GM12874 (cell line): ENCODE data around the gene RGS7.

Experiments
- TF ChIP-seq, protein P1 (sequence below): IDR thresholded peaks from 2 replicates; pipeline ENCODE4 v1.5.1; 2011; ENCODE audit warnings: low read depth, mild to moderate bottlenecking, control low read depth, low read length, moderate library complexity; ENCODE audit not compliant: insufficient read depth

The RGS7 gene

DNA sequence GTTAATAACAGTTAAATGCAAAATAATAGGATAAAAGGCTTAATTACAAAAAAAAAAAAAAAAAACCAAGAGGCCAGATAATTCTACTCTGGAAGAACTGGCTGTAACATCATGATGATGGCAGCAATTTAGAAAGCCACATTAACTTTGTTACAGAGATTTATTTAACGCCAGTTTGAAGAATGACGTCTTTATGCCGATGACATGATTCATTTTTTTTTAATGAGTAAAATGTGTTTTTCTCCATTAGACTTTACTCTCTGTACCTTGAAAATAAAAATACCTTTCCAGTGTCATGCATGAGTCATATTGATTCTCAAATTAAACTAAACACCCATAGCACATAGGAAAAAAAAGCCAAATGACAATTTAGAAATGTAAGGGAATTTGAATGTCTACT is 226.1 kb downstream of the RGS7 start:
- TF ChIP-seq, protein P1, sequence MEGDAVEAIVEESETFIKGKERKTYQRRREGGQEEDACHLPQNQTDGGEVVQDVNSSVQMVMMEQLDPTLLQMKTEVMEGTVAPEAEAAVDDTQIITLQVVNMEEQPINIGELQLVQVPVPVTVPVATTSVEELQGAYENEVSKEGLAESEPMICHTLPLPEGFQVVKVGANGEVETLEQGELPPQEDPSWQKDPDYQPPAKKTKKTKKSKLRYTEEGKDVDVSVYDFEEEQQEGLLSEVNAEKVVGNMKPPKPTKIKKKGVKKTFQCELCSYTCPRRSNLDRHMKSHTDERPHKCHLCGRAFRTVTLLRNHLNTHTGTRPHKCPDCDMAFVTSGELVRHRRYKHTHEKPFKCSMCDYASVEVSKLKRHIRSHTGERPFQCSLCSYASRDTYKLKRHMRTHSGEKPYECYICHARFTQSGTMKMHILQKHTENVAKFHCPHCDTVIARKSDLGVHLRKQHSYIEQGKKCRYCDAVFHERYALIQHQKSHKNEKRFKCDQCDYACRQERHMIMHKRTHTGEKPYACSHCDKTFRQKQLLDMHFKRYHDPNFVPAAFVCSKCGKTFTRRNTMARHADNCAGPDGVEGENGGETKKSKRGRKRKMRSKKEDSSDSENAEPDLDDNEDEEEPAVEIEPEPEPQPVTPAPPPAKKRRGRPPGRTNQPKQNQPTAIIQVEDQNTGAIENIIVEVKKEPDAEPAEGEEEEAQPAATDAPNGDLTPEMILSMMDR = no peak

DNA sequence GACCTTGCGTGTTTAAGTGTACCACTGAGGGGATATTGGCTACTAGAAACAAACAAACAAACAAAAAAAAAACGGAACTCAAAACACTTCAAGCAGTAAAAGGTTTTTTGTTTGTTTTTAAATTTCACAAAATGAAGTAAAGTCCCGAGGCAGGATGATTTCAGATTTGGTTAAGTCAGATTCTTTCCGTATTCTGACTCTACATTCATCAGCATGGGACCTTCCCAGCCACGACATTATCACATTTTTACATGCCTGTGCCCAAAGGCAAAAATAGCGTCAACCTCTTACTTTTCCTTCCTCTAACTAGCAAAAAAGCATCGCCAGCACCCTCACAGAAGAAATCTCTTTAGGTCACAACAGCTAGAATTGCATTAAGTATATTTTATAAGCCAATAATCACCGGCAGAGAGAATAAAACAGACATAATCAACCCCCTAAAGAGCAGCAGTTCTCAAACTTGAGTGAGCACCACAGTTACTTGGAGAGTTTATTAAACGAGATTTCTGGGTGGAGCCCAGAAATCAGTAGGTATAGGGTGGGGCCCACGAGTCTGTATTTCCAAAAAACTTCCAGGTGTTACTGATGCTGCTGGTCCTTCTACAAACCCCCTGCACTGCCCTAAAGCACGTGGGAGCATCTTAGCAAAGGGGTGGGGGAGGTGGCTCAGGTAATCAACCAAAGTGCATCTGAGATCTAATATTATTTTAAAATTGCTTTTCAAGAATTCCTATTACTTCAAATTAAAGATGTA is 227.6 kb downstream of the RGS7 start:
- TF ChIP-seq, protein P1 = no peak

DNA sequence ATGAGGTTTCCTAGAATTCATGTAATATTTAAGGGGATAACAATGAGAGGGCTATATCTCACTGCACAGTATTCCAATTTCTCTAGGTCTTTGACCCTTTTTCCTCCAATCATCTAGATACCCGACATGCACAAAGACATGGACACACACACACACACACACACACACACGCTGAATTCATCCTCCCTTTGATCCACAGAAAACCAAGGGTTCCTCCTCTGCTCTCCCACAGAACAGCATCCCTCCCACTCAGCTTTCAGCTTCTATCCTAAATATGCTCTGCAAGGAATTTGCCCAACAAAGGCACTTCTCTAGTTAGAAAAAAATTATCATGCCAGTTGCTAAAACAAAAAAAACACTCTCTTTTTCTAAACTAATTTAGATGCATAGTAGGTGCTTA is 231.7 kb downstream of the RGS7 start:
- TF ChIP-seq, protein P1 = no peak

DNA sequence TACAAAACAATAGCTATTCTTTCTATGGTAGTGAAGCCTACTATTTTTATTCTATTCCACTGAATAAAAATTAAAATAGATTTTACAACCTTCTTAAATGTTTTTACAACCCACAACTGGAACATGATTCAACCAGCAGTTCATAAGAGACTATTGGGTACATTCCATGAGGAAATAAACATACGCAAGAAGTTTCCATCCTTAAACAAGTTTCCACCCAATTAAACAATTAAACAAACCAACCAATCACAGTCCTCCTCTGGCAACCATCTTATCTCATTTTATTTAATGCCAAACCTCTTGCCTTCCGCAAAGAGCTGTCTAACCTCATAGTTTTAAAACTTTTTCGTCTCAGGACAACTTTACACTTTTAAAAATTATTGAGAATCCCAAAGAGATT is 239.0 kb downstream of the RGS7 start:
- TF ChIP-seq, protein P1 = no peak

DNA sequence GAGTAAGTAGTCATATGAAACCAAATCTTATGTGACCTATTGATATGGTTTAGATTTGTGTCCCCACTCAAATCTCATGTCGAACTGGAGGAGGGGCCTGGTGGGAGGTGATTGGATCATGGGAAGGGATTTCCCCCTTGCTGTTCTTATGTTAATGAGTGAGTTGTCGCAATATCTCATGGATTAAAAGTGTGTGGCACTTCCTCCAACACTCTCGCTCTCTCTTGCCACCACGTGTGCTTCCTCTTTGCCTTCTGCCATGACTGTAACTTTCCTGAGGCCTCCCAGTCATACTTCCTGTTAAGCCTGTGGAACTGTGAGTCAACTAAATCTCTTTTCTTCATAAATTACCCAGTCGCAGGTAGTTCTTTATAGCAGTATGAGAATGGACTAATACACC is 241.2 kb downstream of the RGS7 start:
- TF ChIP-seq, protein P1 = no peak

DNA sequence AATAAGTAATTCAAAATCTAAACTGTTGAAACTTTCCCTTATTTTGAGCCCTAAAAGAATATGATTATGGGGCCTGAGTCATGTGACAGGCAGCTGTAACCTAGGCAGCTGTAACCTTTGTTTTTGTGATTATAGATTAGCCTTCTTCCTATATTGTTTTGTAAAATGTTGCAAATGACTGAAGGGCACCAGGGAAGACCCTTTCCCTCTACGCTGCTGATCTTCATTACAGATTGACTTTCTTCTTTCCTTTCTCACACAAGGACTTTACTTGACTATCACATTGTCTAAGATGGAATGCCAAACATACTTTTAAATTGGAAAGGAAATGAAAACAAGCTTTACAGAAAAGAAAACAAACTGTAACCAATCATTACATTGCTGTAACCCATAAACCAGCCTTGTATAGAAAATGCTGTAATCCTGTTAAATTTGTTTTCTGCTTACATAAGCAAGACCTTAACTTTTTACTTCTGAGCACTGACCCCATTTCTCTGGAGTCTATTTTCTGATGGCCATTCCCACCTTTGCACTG is 242.2 kb downstream of the RGS7 start:
- TF ChIP-seq, protein P1 = no peak

DNA sequence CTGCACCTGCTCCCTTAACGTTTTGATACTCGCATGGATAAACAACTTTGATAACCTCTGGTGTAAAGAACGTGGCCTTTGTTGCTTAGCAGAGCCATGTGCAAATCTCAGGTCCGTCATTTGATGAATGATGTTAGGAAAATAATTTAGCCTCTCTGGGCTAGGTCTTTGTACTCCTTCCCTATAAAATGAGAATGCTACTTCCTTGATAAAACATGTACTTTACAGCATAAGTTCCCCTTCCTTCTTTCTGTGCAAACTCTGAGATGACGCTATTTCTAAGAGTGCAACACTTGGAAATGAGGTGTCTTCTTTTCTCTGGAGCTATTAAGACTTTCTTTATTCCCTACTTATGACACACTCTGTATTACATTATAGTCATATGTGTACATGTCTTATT is 243.4 kb downstream of the RGS7 start:
- TF ChIP-seq, protein P1 = no peak
